H9 (cell line): Measurements from ENCODE around the gene C1D. TPM values are rescaled to one million over a fixed set of nuclear protein-coding genes. Genes with fewer than 3 reads are reported as not detected.

Experiments
- DNase-seq: peaks from one replicate; pipeline ENCODE4 v3.0.0-alpha.2; 2017
- H2AFZ ChIP-seq: one replicate; pipeline ENCODE4 v1.6.1; 2013; ENCODE audit warnings: mild to moderate bottlenecking, low read length, control low read depth, moderate library complexity
- H2AK5ac ChIP-seq: 2 replicates; pipeline ENCODE4 v1.6.1; 2013; ENCODE audit warnings: low read length, control low read depth, mixed read lengths; ENCODE audit not compliant: insufficient read length
- H2BK120ac ChIP-seq: one replicate; pipeline ENCODE4 v1.6.1; 2013; ENCODE audit warnings: low read depth, mild to moderate bottlenecking, low read length, control low read depth, inconsistent platforms; ENCODE audit not compliant: poor library complexity, severe bottlenecking
- H2BK12ac ChIP-seq: 2 replicates; pipeline ENCODE4 v1.6.1; 2013; ENCODE audit warnings: low read length, control low read depth, mixed read lengths, low read depth; ENCODE audit not compliant: insufficient read length
- H2BK15ac ChIP-seq: 2 replicates; pipeline ENCODE4 v1.6.1; 2013; ENCODE audit warnings: low read depth, low read length, control low read depth
- H2BK20ac ChIP-seq: one replicate; pipeline ENCODE4 v1.6.1; 2013; ENCODE audit warnings: low read depth, mild to moderate bottlenecking, low read length, control low read depth, inconsistent platforms; ENCODE audit not compliant: poor library complexity, severe bottlenecking
- H2BK5ac ChIP-seq: 2 replicates; pipeline ENCODE4 v1.6.1; 2013; ENCODE audit warnings: low read length, control low read depth, mixed read lengths; ENCODE audit not compliant: insufficient read length
- H3K14ac ChIP-seq: 2 replicates; pipeline ENCODE4 v1.6.1; 2013; ENCODE audit warnings: low read length, control low read depth; ENCODE audit not compliant: insufficient read depth
- H3K18ac ChIP-seq: 2 replicates; pipeline ENCODE4 v1.6.1; 2013; ENCODE audit warnings: low read depth, mild to moderate bottlenecking, mixed read lengths, low read length, control low read depth; ENCODE audit not compliant: insufficient read length
- H3K23ac ChIP-seq: 2 replicates; pipeline ENCODE4 v1.6.1; 2013; ENCODE audit warnings: low read length, control low read depth, mixed read lengths, low read depth; ENCODE audit not compliant: insufficient read length
- H3K23me2 ChIP-seq: 2 replicates; pipeline ENCODE4 v1.6.1; 2013; ENCODE audit warnings: low read depth, mild to moderate bottlenecking, mixed read lengths, low read length, control low read depth; ENCODE audit not compliant: insufficient read length, poor library complexity, severe bottlenecking
- H3K27ac ChIP-seq: 2 replicates; pipeline ENCODE4 v1.5.1; 2013; ENCODE audit warnings: low read length, control low read depth, mixed read lengths, low read depth; ENCODE audit not compliant: insufficient read length
- H3K27me3 ChIP-seq: 2 replicates; pipeline ENCODE4 v1.6.1; 2013; ENCODE audit warnings: low read length, control low read depth, inconsistent platforms; ENCODE audit not compliant: insufficient read depth
- H3K4ac ChIP-seq: 2 replicates; pipeline ENCODE4 v1.6.1; 2013; ENCODE audit warnings: low read depth, mild to moderate bottlenecking, control low read depth, inconsistent platforms, low read length, moderate library complexity
- H3K4me1 ChIP-seq: 2 replicates; pipeline ENCODE4 v1.6.1; 2013; ENCODE audit warnings: low read length, control low read depth, inconsistent platforms; ENCODE audit not compliant: insufficient read depth
- H3K4me2 ChIP-seq: 2 replicates; pipeline ENCODE4 v1.6.1; 2013; ENCODE audit warnings: low read length, control low read depth, mixed read lengths; ENCODE audit not compliant: insufficient read length, insufficient read depth
- H3K56ac ChIP-seq: 2 replicates; pipeline ENCODE4 v1.6.1; 2013; ENCODE audit warnings: low read depth, mild to moderate bottlenecking, mixed read lengths, low read length, control low read depth; ENCODE audit not compliant: insufficient read length
- H3K79me1 ChIP-seq: 2 replicates; pipeline ENCODE4 v1.6.1; 2013; ENCODE audit warnings: low read depth, mild to moderate bottlenecking, moderate library complexity, low read length, control low read depth, inconsistent platforms; ENCODE audit not compliant: insufficient read depth, poor library complexity, severe bottlenecking
- H3K79me2 ChIP-seq: 2 replicates; pipeline ENCODE4 v1.6.1; 2013; ENCODE audit warnings: low read length, control low read depth, inconsistent platforms; ENCODE audit not compliant: insufficient read depth
- H3K9ac ChIP-seq: 2 replicates; pipeline ENCODE4 v1.6.1; 2013; ENCODE audit warnings: low read length, control low read depth, mixed read lengths; ENCODE audit not compliant: insufficient read length; ENCODE audit errors: extremely low read depth
- H3K9me3 ChIP-seq: one replicate; pipeline ENCODE4 v1.6.1; 2013; ENCODE audit warnings: low read depth, low read length, inconsistent platforms; ENCODE audit not compliant: control insufficient read depth
- H3T11ph ChIP-seq: one replicate; pipeline ENCODE4 v1.6.1; 2013; ENCODE audit warnings: mild to moderate bottlenecking, low read length, control low read depth, inconsistent platforms
- H4K20me1 ChIP-seq: one replicate; pipeline ENCODE4 v1.6.1; 2013; ENCODE audit not compliant: control insufficient read depth, insufficient read length, insufficient read depth
- H4K5ac ChIP-seq: 2 replicates; pipeline ENCODE4 v1.6.1; 2013; ENCODE audit warnings: low read depth, mild to moderate bottlenecking, mixed read lengths, low read length, control low read depth; ENCODE audit not compliant: insufficient read length
- H4K8ac ChIP-seq: replicated peaks from 2 replicates; pipeline ENCODE4 v1.6.1; 2013; ENCODE audit warnings: low read length, control low read depth, mixed read lengths, low read depth; ENCODE audit not compliant: insufficient read length
- H4K91ac ChIP-seq: 2 replicates; pipeline ENCODE4 v1.6.1; 2013; ENCODE audit warnings: low read depth, mild to moderate bottlenecking, moderate library complexity, mixed read lengths, low read length, control low read depth; ENCODE audit not compliant: insufficient read length
- H3K27ac Mint-ChIP-seq, 3 experiments: 2 replicates in 2 of 3; 3 replicates in 1 of 3; pipeline ENCODE4 v1.8.0; 2020 to 2021; ENCODE audit warnings: mixed read lengths in 3 of 3, mild to moderate bottlenecking in 1 of 3, moderate library complexity in 1 of 3
- H3K27me3 Mint-ChIP-seq: 2 replicates; pipeline ENCODE4 v1.8.0; 2021; ENCODE audit warnings: low read depth, mild to moderate bottlenecking, moderate library complexity, mixed read lengths
- H3K36me3 Mint-ChIP-seq, 3 experiments: 2 replicates in 2 of 3; 3 replicates in 1 of 3; pipeline ENCODE4 v1.8.0; 2020 to 2021; ENCODE audit warnings: low read depth in 3 of 3, mixed read lengths in 3 of 3; ENCODE audit not compliant: insufficient read depth in 1 of 3
- H3K4me1 Mint-ChIP-seq, 2 experiments: 2 replicates each; pipeline ENCODE4 v1.8.0; 2020; ENCODE audit warnings: mixed read lengths in 2 of 2
- H3K4me3 Mint-ChIP-seq, 2 experiments: 2 replicates in 1 of 2; 3 replicates in 1 of 2; pipeline ENCODE4 v1.8.0; 2020 to 2021; ENCODE audit warnings: mild to moderate bottlenecking in 2 of 2, mixed read lengths in 2 of 2, moderate library complexity in 1 of 2
- H3K9me3 Mint-ChIP-seq, 2 experiments: 2 replicates in 1 of 2; 3 replicates in 1 of 2; pipeline ENCODE4 v1.8.0; 2020; ENCODE audit warnings: mild to moderate bottlenecking in 2 of 2, mixed read lengths in 2 of 2, moderate library complexity in 1 of 2
- WGBS: extraction: QIAGEN DNeasy Blood & Tissue Kit; methylation state at CpG from one replicate; pipeline ENCODE4 v1.1.7; 2013; ENCODE audit warnings: missing lambda C conversion rate, low lambda C conversion rate, mixed read lengths; ENCODE audit not compliant: insufficient read length; ENCODE audit errors: extremely low coverage; 5-methylcytosine and 5-hydroxymethylcytosine counted together
- total RNA-seq: library from RNA; stranded (reverse); gene quantifications from 2 replicates; pipeline ENCODE4 v1.2.1, GENCODE V29; 2021
- TF ChIP-seq, protein P1 (sequence below): fragments of 200-600 bp; sonication (generic); conservative IDR thresholded peaks from 3 replicates; pipeline ENCODE4 v1.8.0; 2021; ENCODE audit warnings: antibody characterized with exemption, mild to moderate bottlenecking

The C1D gene
- total RNA-seq, 1 experiment from 2014 or later: 19.7 TPM

DNA sequence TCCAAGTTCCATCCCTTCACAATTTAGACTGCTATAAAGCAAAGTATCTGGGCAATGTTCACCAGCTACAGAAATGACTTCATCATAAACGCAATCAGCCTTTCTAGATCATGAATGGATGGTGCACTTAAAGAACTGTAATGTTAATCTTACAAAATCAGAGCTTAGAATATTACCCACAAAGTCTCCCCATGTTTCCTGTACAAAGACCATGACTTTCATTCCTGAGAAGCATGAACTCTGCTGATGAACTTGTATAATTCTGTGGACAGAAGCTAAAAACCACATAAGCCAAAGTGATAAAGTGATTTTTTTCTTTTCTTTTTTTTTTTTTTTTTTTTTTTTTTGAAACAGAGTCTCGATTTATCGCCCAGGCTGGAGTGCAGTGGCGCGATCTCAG lies 53.3 kb downstream of the C1D start:
- H2BK120ac ChIP-seq: no peak overlapping the region
- no peaks in the 10 kb centered on the region for H4K20me1 ChIP-seq
- H3K9me3 ChIP-seq: no peaks in the 10 kb centered on the region
- no peaks in the 10 kb centered on the region for H3K36me3 Mint-ChIP-seq
- no peak overlapping the region for H3K23ac ChIP-seq
- no peak overlapping the region for H3K14ac ChIP-seq
- no peak overlapping the region for H2AFZ ChIP-seq
- H3K79me1 ChIP-seq: no peaks in the 10 kb centered on the region
- no peak overlapping the region for H4K91ac ChIP-seq
- no peak overlapping the region for H3K18ac ChIP-seq
- no peaks in the 10 kb centered on the region for H3K23me2 ChIP-seq
- H3K27ac Mint-ChIP-seq: no peak overlapping the region; a peak in 1 of 7 replicates
- no peak for DNase-seq
- H3K79me2 ChIP-seq: no peaks in the 10 kb centered on the region
- H3K27ac ChIP-seq: no peak overlapping the region
- H2BK20ac ChIP-seq: no peak overlapping the region
- no peak overlapping the region for H2BK12ac ChIP-seq
- no peak overlapping the region for H3K4ac ChIP-seq
- TF ChIP-seq, protein P1, sequence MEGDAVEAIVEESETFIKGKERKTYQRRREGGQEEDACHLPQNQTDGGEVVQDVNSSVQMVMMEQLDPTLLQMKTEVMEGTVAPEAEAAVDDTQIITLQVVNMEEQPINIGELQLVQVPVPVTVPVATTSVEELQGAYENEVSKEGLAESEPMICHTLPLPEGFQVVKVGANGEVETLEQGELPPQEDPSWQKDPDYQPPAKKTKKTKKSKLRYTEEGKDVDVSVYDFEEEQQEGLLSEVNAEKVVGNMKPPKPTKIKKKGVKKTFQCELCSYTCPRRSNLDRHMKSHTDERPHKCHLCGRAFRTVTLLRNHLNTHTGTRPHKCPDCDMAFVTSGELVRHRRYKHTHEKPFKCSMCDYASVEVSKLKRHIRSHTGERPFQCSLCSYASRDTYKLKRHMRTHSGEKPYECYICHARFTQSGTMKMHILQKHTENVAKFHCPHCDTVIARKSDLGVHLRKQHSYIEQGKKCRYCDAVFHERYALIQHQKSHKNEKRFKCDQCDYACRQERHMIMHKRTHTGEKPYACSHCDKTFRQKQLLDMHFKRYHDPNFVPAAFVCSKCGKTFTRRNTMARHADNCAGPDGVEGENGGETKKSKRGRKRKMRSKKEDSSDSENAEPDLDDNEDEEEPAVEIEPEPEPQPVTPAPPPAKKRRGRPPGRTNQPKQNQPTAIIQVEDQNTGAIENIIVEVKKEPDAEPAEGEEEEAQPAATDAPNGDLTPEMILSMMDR: no peak
- no peak overlapping the region for H3K9ac ChIP-seq
- H3K4me3 Mint-ChIP-seq: no peak overlapping the region
- no peaks in the 10 kb centered on the region for H3K27me3 ChIP-seq
- H2BK15ac ChIP-seq: no peak overlapping the region
- H3K4me2 ChIP-seq: no peak overlapping the region
- no peaks in the 10 kb centered on the region for H3K4me1 Mint-ChIP-seq
- no peak overlapping the region for H2BK5ac ChIP-seq
- H3T11ph ChIP-seq: no peak overlapping the region
- H2AK5ac ChIP-seq: no peak overlapping the region
- H4K5ac ChIP-seq: no peak overlapping the region
- no peaks in the 10 kb centered on the region for H3K4me1 ChIP-seq
- H3K9me3 Mint-ChIP-seq: no peaks in the 10 kb centered on the region
- no peak overlapping the region for H4K8ac ChIP-seq
- no peak overlapping the region for H3K56ac ChIP-seq
- no CpG with 5 or more reads among the region's 5 CpGs for WGBS
- H3K27me3 Mint-ChIP-seq: peaks cover 3% of the 10 kb centered on the region
